Liver (tissue), 9 donors: ENCODE data around the gene TMEM244. TPM values are rescaled to one million over a fixed set of nuclear protein-coding genes. Genes with fewer than 3 reads are reported as not detected.

Source experiments
- DNase-seq: peaks from one replicate; pipeline ENCODE4 v3.0.0-alpha.2; 2017; ENCODE audit warnings: low spot score
- H3K27ac ChIP-seq, 2 donors: one replicate each; pipeline ENCODE4 v1.7.0; 2013; ENCODE audit warnings: inconsistent platforms in 2 of 2, low read length in 2 of 2, control low read depth in 1 of 2, low read depth in 1 of 2, mild to moderate bottlenecking in 1 of 2
- H3K27me3 ChIP-seq, 4 donors: one replicate each; pipeline versions ENCODE4 v1.6.1 to v1.7.0; 2013; ENCODE audit warnings: low read length in 3 of 4, inconsistent platforms in 1 of 4, mild to moderate bottlenecking in 1 of 4, moderate library complexity in 1 of 4; ENCODE audit not compliant: control insufficient read depth in 4 of 4, insufficient read depth in 4 of 4
- H3K36me3 ChIP-seq, 4 donors: one replicate each; pipeline versions ENCODE4 v1.6.1 to v1.7.0; 2013; ENCODE audit warnings: low read length in 3 of 4, mild to moderate bottlenecking in 3 of 4, low read depth in 1 of 4, moderate library complexity in 1 of 4; ENCODE audit not compliant: control insufficient read depth in 4 of 4, insufficient read depth in 3 of 4
- H3K4me1 ChIP-seq, 4 donors: one replicate each; pipeline versions ENCODE4 v1.6.1 to v1.7.0; 2013; ENCODE audit warnings: low read length in 3 of 4, mild to moderate bottlenecking in 3 of 4, moderate library complexity in 1 of 4; ENCODE audit not compliant: control insufficient read depth in 4 of 4, insufficient read depth in 4 of 4
- H3K4me3 ChIP-seq, 3 donors: one replicate each; pipeline versions ENCODE4 v1.6.1 to v1.7.0; 2013; ENCODE audit warnings: low read length in 3 of 3, control low read depth in 1 of 3, low read depth in 1 of 3, mild to moderate bottlenecking in 1 of 3
- H3K9ac ChIP-seq, 2 donors: one replicate each; pipeline ENCODE4 v1.7.0; 2013; ENCODE audit warnings: low read length in 2 of 2, mild to moderate bottlenecking in 2 of 2, moderate library complexity in 2 of 2, control low read depth in 1 of 2, low read depth in 1 of 2
- H3K9me3 ChIP-seq, 4 donors: one replicate each; pipeline versions ENCODE4 v1.6.1 to v1.7.0; 2013; ENCODE audit warnings: low read length in 3 of 4; ENCODE audit not compliant: control insufficient read depth in 4 of 4
- ATF3 ChIP-seq: IDR thresholded peaks from 2 replicates; pipeline ENCODE4 v1.6.1; 2016; ENCODE audit warnings: antibody characterized with exemption
- CTCF ChIP-seq: fragments of 150-350 bp; IDR thresholded peaks from 2 replicates; pipeline ENCODE4 v1.5.1; 2017; ENCODE audit warnings: improper control_type of control experiment, low read depth, low read length; ENCODE audit not compliant: missing input control
- EGR1 ChIP-seq, 2 donors: IDR thresholded peaks; 2 replicates each; pipeline ENCODE4 v1.6.1; 2016 to 2018; ENCODE audit warnings: antibody characterized with exemption in 2 of 2, low read depth in 2 of 2
- FOXA2 ChIP-seq: IDR thresholded peaks from 2 replicates; pipeline ENCODE4 v1.6.1; 2016; ENCODE audit warnings: antibody characterized with exemption
- GABPA ChIP-seq, 2 donors: IDR thresholded peaks in 1 of 2; conservative IDR thresholded peaks in 1 of 2; 2 replicates each; pipeline ENCODE4 v1.6.1; 2016; ENCODE audit warnings: antibody characterized with exemption in 2 of 2, mild to moderate bottlenecking in 1 of 2, moderate library complexity in 1 of 2
- HNF4A ChIP-seq, 2 donors: conservative IDR thresholded peaks; 2 replicates each; pipeline ENCODE4 v1.6.1; 2016; ENCODE audit warnings: antibody characterized with exemption in 2 of 2, mild to moderate bottlenecking in 2 of 2
- HNF4G ChIP-seq: IDR thresholded peaks from 2 replicates; pipeline ENCODE4 v1.6.1; 2016; ENCODE audit warnings: antibody characterized with exemption
- JUND ChIP-seq, 2 donors: IDR thresholded peaks; 2 replicates each; pipeline ENCODE4 v1.6.1; 2016; ENCODE audit warnings: antibody characterized with exemption in 2 of 2
- MAX ChIP-seq: IDR thresholded peaks from 2 replicates; pipeline ENCODE4 v1.6.1; 2016; ENCODE audit warnings: antibody characterized with exemption
- NR2F2 ChIP-seq: IDR thresholded peaks from 2 replicates; pipeline ENCODE4 v1.6.1; 2016; ENCODE audit warnings: antibody characterized with exemption
- RAD21 ChIP-seq, 2 donors: IDR thresholded peaks; 2 replicates each; pipeline ENCODE4 v1.6.1; 2016; ENCODE audit warnings: antibody characterized with exemption in 2 of 2, mild to moderate bottlenecking in 2 of 2
- REST ChIP-seq: IDR thresholded peaks from 2 replicates; pipeline ENCODE4 v1.6.1; 2016; ENCODE audit warnings: antibody characterized with exemption, mild to moderate bottlenecking
- SP1 ChIP-seq: IDR thresholded peaks from 2 replicates; pipeline ENCODE4 v1.6.1; 2018; ENCODE audit warnings: antibody characterized with exemption, mild to moderate bottlenecking
- YY1 ChIP-seq: IDR thresholded peaks from 2 replicates; pipeline ENCODE4 v1.6.1; 2016; ENCODE audit warnings: antibody characterized with exemption, mild to moderate bottlenecking
- ZBTB33 ChIP-seq: IDR thresholded peaks from 2 replicates; pipeline ENCODE4 v1.6.1; 2016; ENCODE audit warnings: antibody characterized with exemption
- WGBS: extraction: QIAGEN DNeasy Blood & Tissue Kit; methylation state at CpG from one replicate; pipeline ENCODE4 v1.1.7; 2013; 5-methylcytosine and 5-hydroxymethylcytosine counted together
- polyA plus RNA-seq, 2 donors: library from polyadenylated mRNA; stranded (reverse) in 1 of 2; unstranded in 1 of 2; fragments of 200-250 nt in 1 of 2; fragments of >200 nt in 1 of 2; fragmentation: Nextera tagmentation in 1 of 2; extraction: Ambion mirVana in 1 of 2; gene quantifications; one replicate each; pipeline versions ENCODE4 v1.2.1 to v1.2.3, GENCODE V29; 2013 to 2015
- total RNA-seq, 2 donors: library from RNA; depleted of rRNA; stranded (reverse); fragments of >200 nt; gene quantifications; one replicate each; pipeline ENCODE4 v1.2.3, GENCODE V29; 2014
- donor health status: healthy.
- donor health status: healthy.
- donor health status: healthy.
- donor health status: healthy.
- donor health status: healthy.

The TMEM244 gene
- total and polyA plus RNA-seq, 4 donors, result not detected

- no peak for TF ChIP-seq FOXA2
- no peak for TF ChIP-seq SP1
- H3K9ac ChIP-seq, result no peak overlapping the region
- DNase-seq, result no peak
- H3K36me3 ChIP-seq, result no peaks in the 10 kb centered on the region
- no peak overlapping the region for H3K4me3 ChIP-seq
- no peaks in the 10 kb centered on the region for H3K4me1 ChIP-seq
- no peaks in the 10 kb centered on the region for H3K9me3 ChIP-seq
- no peak overlapping the region for H3K27ac ChIP-seq
- no peaks in the 10 kb centered on the region for H3K27me3 ChIP-seq
These were observed 13.7 kb upstream of the TMEM244 start for GRCh38 chr6:129874837-129875236.

- no peaks in the 10 kb centered on the region for H3K36me3 ChIP-seq
- H3K27ac ChIP-seq, result no peak overlapping the region
- no peaks in the 10 kb centered on the region for H3K9me3 ChIP-seq
- H3K4me3 ChIP-seq, result no peak overlapping the region
- 56% methylated on average over 2 of the region's 2 CpGs for WGBS
- DNase-seq, result no peak
- TF ChIP-seq NR2F2, result no peak
- no peak for TF ChIP-seq HNF4G
- TF ChIP-seq EGR1 (IDR thresholded peaks at IDR 0.05; ENCODE audit: low read depth in 2 of 2), result no peak
- no peak for TF ChIP-seq YY1
- no peak for TF ChIP-seq JUND (IDR thresholded peaks at IDR 0.05)
- no peak for TF ChIP-seq SP1
- TF ChIP-seq CTCF, result no peak
- TF ChIP-seq REST, result no peak
- no peak for TF ChIP-seq FOXA2
- no peak for TF ChIP-seq GABPA (IDR thresholded peaks at IDR 0.05 in 1 of 2, conservative IDR thresholded peaks at IDR 0.05 in 1 of 2)
- H3K27me3 ChIP-seq, result no peaks in the 10 kb centered on the region
- H3K9ac ChIP-seq, result no peak overlapping the region
- H3K4me1 ChIP-seq, result no peaks in the 10 kb centered on the region
These were observed 11.5 kb upstream of the TMEM244 start for GRCh38 chr6:129872586-129872985.

- DNase-seq, result no peak
- Histone ChIP-seq H3K27me3 (no peaks in the 10 kb centered on the region), H3K4me3 (no peak overlapping the region), H3K9me3 (no peaks in the 10 kb centered on the region), H3K9ac (no peak overlapping the region), H3K4me1 (no peaks in the 10 kb centered on the region), H3K27ac (no peak overlapping the region), H3K36me3 (no peaks in the 10 kb centered on the region)
- TF ChIP-seq ZBTB33, result no peak
- no peak for TF ChIP-seq ATF3
- no peak for TF ChIP-seq MAX
- TF ChIP-seq REST, result no peak
- TF ChIP-seq RAD21 (IDR thresholded peaks at IDR 0.05), result no peak
- TF ChIP-seq HNF4A (conservative IDR thresholded peaks at IDR 0.05), result no peak
- TF ChIP-seq FOXA2, result no peak
- 44% methylated on average over 3 of the region's 3 CpGs for WGBS
These were observed 10.1 kb upstream of the TMEM244 start for GRCh38 chr6:129871221-129871620.
